Measurements from ENCODE around the gene SLX9.

DNA sequence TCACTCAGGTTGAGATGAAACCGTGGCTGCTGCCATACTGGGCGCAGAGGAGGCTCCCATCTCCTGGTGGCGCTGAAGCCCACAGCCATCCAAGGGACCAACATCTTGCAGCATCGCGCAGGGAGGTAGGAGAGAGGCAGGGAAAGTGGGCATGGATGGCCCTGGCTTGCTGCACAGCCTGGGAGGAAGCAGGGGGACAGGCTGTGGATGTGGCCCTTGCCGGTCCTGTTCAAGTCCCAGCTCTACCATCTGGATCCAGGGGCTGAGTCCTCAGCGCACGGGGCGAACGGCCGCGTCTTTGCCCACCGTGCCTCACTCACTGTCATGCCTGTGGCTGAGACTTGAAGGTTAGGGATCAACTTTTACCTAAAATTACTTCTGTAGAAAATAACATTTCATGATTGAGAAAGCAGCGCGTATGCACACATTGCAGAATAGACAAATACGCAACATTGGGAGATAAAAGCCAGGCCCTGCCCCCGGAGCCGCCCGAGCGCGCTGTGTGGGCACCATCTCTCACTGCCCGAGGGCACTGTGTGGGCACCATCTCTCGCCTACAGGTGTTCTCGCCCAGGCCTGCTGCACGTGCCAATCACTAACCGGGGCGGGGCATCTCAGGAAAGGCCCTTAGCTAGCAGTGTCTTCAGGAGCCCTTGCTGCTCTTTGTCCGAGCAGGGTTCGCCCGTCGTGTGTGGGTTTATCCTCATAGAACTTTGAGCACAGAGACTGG, 11.5 kb downstream of the SLX9 start:
- TF ChIP-seq EZH2 (IDR thresholded peaks at IDR 0.05), result no peak
- no peak for TF ChIP-seq POLR2AphosphoS5 (IDR thresholded peaks at IDR 0.05; ENCODE audit: borderline replicate concordance, low read depth, low read length)

Measured in SK-N-MC (cell line).